Lower lobe of right lung (tissue), 2 donors: ENCODE measurements around the gene DBR1. TPM values are rescaled to one million over a fixed set of nuclear protein-coding genes. Genes with fewer than 3 reads are reported as not detected.

Experiments
- ATAC-seq, 2 donors: fragments of 200-7000 bp; cut with Tn5 transposase; one replicate each; pipeline ENCODE4 v1.9.1; 2020 to 2022; ENCODE audit warnings: mild to moderate bottlenecking in 2 of 2, moderate library complexity in 2 of 2
- DNase-seq: peaks from one replicate; pipeline ENCODE4 v3.0.0-alpha.2; 2020
- H3K27ac ChIP-seq: fragments of 200-600 bp; one replicate; pipeline ENCODE4 v1.8.0; 2022
- H3K27me3 ChIP-seq: fragments of 200-600 bp; one replicate; pipeline ENCODE4 v1.8.0; 2022; ENCODE audit warnings: low read depth
- H3K36me3 ChIP-seq: fragments of 200-600 bp; one replicate; pipeline ENCODE4 v1.8.0; 2022; ENCODE audit warnings: mild to moderate bottlenecking
- H3K4me1 ChIP-seq: fragments of 200-600 bp; one replicate; pipeline ENCODE4 v1.8.0; 2022
- H3K4me3 ChIP-seq: fragments of 200-600 bp; one replicate; pipeline ENCODE4 v1.8.0; 2022; ENCODE audit warnings: mild to moderate bottlenecking
- H3K9me3 ChIP-seq: fragments of 200-600 bp; one replicate; pipeline ENCODE4 v1.8.0; 2022
- CTCF ChIP-seq: fragments of 200-600 bp; IDR thresholded peaks from one replicate; pipeline ENCODE4 v1.8.0; 2022; ENCODE audit warnings: antibody characterized with exemption, mild to moderate bottlenecking
- intact Hi-C: fragments of 100-400 bp; cut with DNase I; formaldehyde crosslinking; loops from one replicate; pipeline ENCODE4 v1.11.0; 2022
- total RNA-seq: library from RNA; stranded (reverse); fragmentation: NEBNext Ultra II Directional; extraction: Animal tissue kit (Norgen Biotek cat#: 25700); gene quantifications from one replicate; pipeline ENCODE4 v1.2.1, GENCODE V29; 2021
- donor health status: DM: no; HTN: yes; CAD: no; lungs with severe emphysema.

DBR1 gene
- total RNA-seq, 1 donor from 2014 or later: 17.5 TPM

GRCh38 chr3:138197058-138197457 lies 22.3 kb upstream of the DBR1 start:
- intact Hi-C loops: no loop called here
- DNase-seq (no peak), ATAC-seq (peak in 1 of 2 donors; percentile 29)
- Histone ChIP-seq H3K27ac (no peak overlapping the region), H3K4me3 (no peak overlapping the region), H3K27me3 (no peaks in the 10 kb centered on the region), H3K4me1 (peaks cover 6% of the 10 kb centered on the region), H3K9me3 (no peaks in the 10 kb centered on the region), H3K36me3 (peaks cover 12% of the 10 kb centered on the region)
- no peak for TF ChIP-seq CTCF

GRCh38 chr3:138196023-138196422 lies 21.3 kb upstream of the DBR1 start:
- Histone ChIP-seq H3K9me3 (no peaks in the 10 kb centered on the region), H3K27ac (no peak overlapping the region), H3K27me3 (no peaks in the 10 kb centered on the region), H3K36me3 (peaks cover 16% of the 10 kb centered on the region), H3K4me3 (no peak overlapping the region), H3K4me1 (peaks cover 6% of the 10 kb centered on the region)
- no peak for DNase-seq
- no peak for ATAC-seq
- intact Hi-C loops: no loop called here
- no peak for TF ChIP-seq CTCF

- no peak overlapping the region for H3K27ac ChIP-seq
- no peaks in the 10 kb centered on the region for H3K27me3 ChIP-seq
- intact Hi-C loops: no loop called here
- no peak overlapping the region for H3K4me3 ChIP-seq
- DNase-seq: no peak
- H3K36me3 ChIP-seq: peaks cover 16% of the 10 kb centered on the region
- peaks cover 6% of the 10 kb centered on the region for H3K4me1 ChIP-seq
- H3K9me3 ChIP-seq: no peaks in the 10 kb centered on the region
- no peak for ATAC-seq
- TF ChIP-seq CTCF: no peak
Observed at GRCh38 chr3:138195481-138195880, 20.8 kb upstream of the DBR1 start.

- Histone ChIP-seq H3K4me3 (peak overlapping the region; percentile 88), H3K4me1 (peaks cover 23% of the 10 kb centered on the region), H3K9me3 (no peaks in the 10 kb centered on the region), H3K36me3 (peaks cover 8% of the 10 kb centered on the region), H3K27ac (peak overlapping the region; percentile 97), H3K27me3 (no peaks in the 10 kb centered on the region)
- ATAC-seq: peak; percentile 67 to 70
- intact Hi-C loops: no loop called here
- TF ChIP-seq CTCF: no peak
- DNase-seq: no peak
Observed at GRCh38 chr3:138188013-138188730, 13.5 kb upstream of the DBR1 start.

- Histone ChIP-seq H3K4me3 (peak within 1 kb of the TSS; percentile 88), H3K36me3 (peaks cover 8% of the 10 kb centered on the region), H3K4me1 (peaks cover 23% of the 10 kb centered on the region), H3K27ac (peak within 1 kb of the TSS; percentile 97), H3K27me3 (no peaks in the 10 kb centered on the region), H3K9me3 (no peaks in the 10 kb centered on the region)
- no peak for TF ChIP-seq CTCF
- DNase-seq (peak; percentile 79), ATAC-seq (peak; percentile 81 to 83)
- intact Hi-C loops: no loop called here
Observed at GRCh38 chr3:138187296-138188012, 12.7 kb upstream of the DBR1 start, which contains the start of gene ARMC8. TSS of gene ARMC8 (plus strand) at chr3:138187301. CDS start at chr3:138187555, 254 bp downstream.
